ENCODE measurements around the gene IL15. TPM values are rescaled to one million over a fixed set of nuclear protein-coding genes. Genes with fewer than 3 reads are reported as not detected.
"Not testable (repeated sequence)": the region's sequence is repeated elsewhere in the genome, so short reads cannot be mapped to it uniquely, and the experiment has no call there.

IL15 gene
- total and polyA plus RNA-seq, 2 experiments from 2014 or later: 2.3 to 3.7 TPM

- Histone ChIP-seq H3K4me1 (ENCODE audit: insufficient read depth) (no peaks in the 10 kb centered on the region), H3K4me2 (no peak overlapping the region), H3F3A (replicated peaks; ENCODE audit: low read depth) (no peaks in the 10 kb centered on the region), H4K20me1 (replicated peaks; ENCODE audit: insufficient read depth) (no peaks in the 10 kb centered on the region), H3K79me2 (replicated peaks; ENCODE audit: insufficient read depth) (no peaks in the 10 kb centered on the region), H3K9me2 (ENCODE audit: insufficient read depth) (no peaks in the 10 kb centered on the region), H2AFZ (no peak overlapping the region), H3K27ac (ENCODE audit: low read depth) (no peak overlapping the region), H3K27me3 (ENCODE audit: insufficient read depth) (no peaks in the 10 kb centered on the region), H3K4me3 (no peak overlapping the region), H3K36me3 (ENCODE audit: insufficient read depth) (no peaks in the 10 kb centered on the region)
- TF ChIP-seq STAT1 (IDR thresholded peaks at IDR 0.05; ENCODE audit: unreplicated experiment) (no peak), NANOG (IDR thresholded peaks at IDR 0.05; ENCODE audit: borderline replicate concordance) (no peak), ZNF462 (CRISPR knock-in tag; IDR thresholded peaks at IDR 0.05) (no peak), EZH2phosphoT487 (IDR thresholded peaks at IDR 0.05; ENCODE audit: unreplicated experiment) (no peak), ZNF114 (CRISPR knock-in tag; IDR thresholded peaks at IDR 0.05) (no peak)
- DNase-seq (ENCODE audit: low spot score) (no peak), ATAC-seq (no peak)
- H3K36me3 Mint-ChIP-seq (ENCODE audit: low read depth): no peaks in the 10 kb centered on the region
- H3K4me1 Mint-ChIP-seq: no peaks in the 10 kb centered on the region
- H3K9me3 Mint-ChIP-seq: peaks cover 8% of the 10 kb centered on the region; the same call in 2 of the 3 replicates
- H3K27me3 Mint-ChIP-seq (ENCODE audit: insufficient read depth, low read depth, poor library complexity): peaks cover 1% of the 10 kb centered on the region
- H3K4me3 Mint-ChIP-seq: no peak overlapping the region
- H3K27ac Mint-ChIP-seq: no peak overlapping the region
Observed at GRCh38 chr4:141746026-141746425, 109.6 kb downstream of the IL15 start.

GRCh38 chr4:141751806-141752205 is 115.4 kb downstream of the IL15 start:
- H3K27ac ChIP-seq (ENCODE audit: low read depth); H3K36me3 Mint-ChIP-seq (ENCODE audit: low read depth); H3F3A ChIP-seq (replicated peaks; ENCODE audit: low read depth); H3K27me3 Mint-ChIP-seq (ENCODE audit: insufficient read depth, low read depth, poor library complexity); H3K27me3 ChIP-seq (ENCODE audit: insufficient read depth); H3K9me3 Mint-ChIP-seq; H3K4me3 Mint-ChIP-seq; H3K36me3 ChIP-seq (ENCODE audit: insufficient read depth); H3K4me1 ChIP-seq (ENCODE audit: insufficient read depth); H3K27ac Mint-ChIP-seq; H4K20me1 ChIP-seq (replicated peaks; ENCODE audit: insufficient read depth); H3K79me2 ChIP-seq (replicated peaks; ENCODE audit: insufficient read depth); H3K4me2 ChIP-seq; ATAC-seq; H3K4me1 Mint-ChIP-seq; H3K4me3 ChIP-seq; DNase-seq (ENCODE audit: low spot score); H3K9me2 ChIP-seq (ENCODE audit: insufficient read depth); H2AFZ ChIP-seq: not testable (repeated sequence)
